ENCODE data around the gene CTIF. TPM values are rescaled to one million over a fixed set of nuclear protein-coding genes. Genes with fewer than 3 reads are reported as not detected.
A peak's percentile ranks its signal among the peaks of the same experiment; 100 is the strongest.

Gene CTIF
- polyA plus RNA-seq, 10 donors = 25.4 to 43.6 (median 34.2) TPM

- DNase-seq = peak in 1 of 3 donors; percentile 73
These were observed 303.6 kb downstream of the CTIF start for GRCh38 chr18:48842259-48843061.

GRCh38 chr18:48843162-48843561 lies 304.3 kb downstream of the CTIF start:
- DNase-seq = no peak

- DNase-seq = no peak
These were observed 304.8 kb downstream of the CTIF start for GRCh38 chr18:48843596-48843995.

- DNase-seq = no peak
These were observed 305.4 kb downstream of the CTIF start for GRCh38 chr18:48844271-48844670.

GRCh38 chr18:48845174-48845573 lies 306.3 kb downstream of the CTIF start:
- DNase-seq = no peak

- DNase-seq = no peak
These were observed 307.6 kb downstream of the CTIF start for GRCh38 chr18:48846423-48846932.

- DNase-seq = no peak
These were observed 309.1 kb downstream of the CTIF start for GRCh38 chr18:48847807-48848486.

GRCh38 chr18:48848641-48849143 lies 309.9 kb downstream of the CTIF start:
- DNase-seq = no peak

- peak in 1 of 3 donors; percentile 72 for DNase-seq
These were observed 312.2 kb downstream of the CTIF start for GRCh38 chr18:48850822-48851598.

GRCh38 chr18:48851599-48851960 lies 312.7 kb downstream of the CTIF start:
- DNase-seq = peak in 1 of 3 donors; percentile 61

GRCh38 chr18:48852292-48852691 lies 313.5 kb downstream of the CTIF start:
- DNase-seq = no peak

GRCh38 chr18:48852794-48853193 lies 314.0 kb downstream of the CTIF start:
- no peak for DNase-seq

- DNase-seq = no peak
These were observed 314.8 kb downstream of the CTIF start for GRCh38 chr18:48853588-48853987.

- no peak for DNase-seq
These were observed 315.9 kb downstream of the CTIF start for GRCh38 chr18:48854780-48855179.

GRCh38 chr18:48855422-48856377 lies 316.9 kb downstream of the CTIF start:
- no peak for DNase-seq

GRCh38 chr18:48857023-48857694 lies 318.3 kb downstream of the CTIF start:
- DNase-seq = no peak

GRCh38 chr18:48858676-48859075 lies 319.8 kb downstream of the CTIF start:
- no peak for DNase-seq

- DNase-seq = peak; percentile 54 to 87 (median 56)
These were observed 320.8 kb downstream of the CTIF start for GRCh38 chr18:48859311-48860268.
